Loucy (cell line): ENCODE results near the gene HOXD11.

Experiments used
- CTCF ChIP-seq: fragments of 200-600 bp; sonication (generic); conservative IDR thresholded peaks from 2 replicates; pipeline ENCODE4 v1.5.1; 2014; ENCODE audit warnings: mild to moderate bottlenecking, antibody characterized with exemption, low read length
- EZH2phosphoT487 ChIP-seq: fragments of 200-600 bp; IDR thresholded peaks from 2 replicates; pipeline ENCODE4 v1.6.1; 2018; ENCODE audit warnings: antibody characterized with exemption, mild to moderate bottlenecking, moderate library complexity, borderline replicate concordance

GRCh38 chr2:176152350-176153181 lies 45.5 kb downstream of the HOXD11 start:
- TF ChIP-seq CTCF = no peak
- TF ChIP-seq EZH2phosphoT487 = no peak
